HG03108 (cell line): ENCODE results near the gene YJEFN3.
A peak's percentile ranks its signal among the peaks of the same experiment; 100 is the strongest.

Experiments
- ATAC-seq: cut with Tn5 transposase; IDR thresholded peaks from one replicate; pipeline ENCODE4 v1.9.1; 2021; ENCODE audit warnings: moderate library complexity; ENCODE audit not compliant: unreplicated experiment

Gene YJEFN3

GRCh38 chr19:19515642-19516519 is 12.8 kb upstream of the YJEFN3 start, which contains the start of gene NDUFA13:
TSS of gene NDUFA13 (plus strand) at chr19:19516225. CDS start at chr19:19516239, 14 bp downstream.
- peak; percentile 85 for ATAC-seq

DNA sequence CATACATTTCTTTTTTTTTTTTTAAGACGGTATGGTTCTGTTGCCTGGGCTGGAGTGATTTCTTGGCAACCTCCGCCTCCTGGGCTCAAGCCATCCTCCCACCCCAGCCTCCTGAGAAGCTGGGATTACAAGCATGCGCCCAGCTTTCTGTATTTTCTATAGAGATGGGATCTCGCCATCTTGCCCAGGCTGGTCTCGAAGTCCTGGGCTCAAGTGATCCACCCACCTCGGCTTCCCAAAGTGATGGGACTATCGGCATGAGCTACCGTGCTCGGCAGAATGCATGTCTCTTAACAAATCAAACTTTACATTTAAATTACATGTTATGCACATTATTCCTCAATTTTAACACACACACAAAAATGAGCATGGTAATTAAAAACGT is 11.5 kb upstream of the YJEFN3 start:
- no peak for ATAC-seq

DNA sequence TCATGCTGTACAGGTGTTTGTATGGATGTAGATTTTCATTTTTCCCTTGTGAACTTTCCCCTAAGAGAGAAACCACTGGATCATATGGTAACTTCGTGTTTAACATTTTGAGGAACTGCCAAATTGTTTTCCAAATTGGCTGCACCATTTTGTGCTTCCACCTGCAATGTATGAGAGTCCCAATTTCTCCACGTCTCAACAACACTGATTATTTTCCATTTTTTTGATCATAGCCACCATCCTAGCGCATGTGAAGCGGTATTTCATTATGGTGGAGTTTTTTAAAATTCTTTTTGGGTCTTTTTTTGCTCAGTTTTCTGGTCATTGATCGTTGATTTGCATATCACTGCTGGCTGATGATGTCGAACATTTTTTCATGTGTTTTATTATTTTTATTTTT is 7.7 kb upstream of the YJEFN3 start:
- no peak for ATAC-seq

- ATAC-seq, result no peak
Observed at GRCh38 chr19:19523177-19523576, 5.5 kb upstream of the YJEFN3 start.

DNA sequence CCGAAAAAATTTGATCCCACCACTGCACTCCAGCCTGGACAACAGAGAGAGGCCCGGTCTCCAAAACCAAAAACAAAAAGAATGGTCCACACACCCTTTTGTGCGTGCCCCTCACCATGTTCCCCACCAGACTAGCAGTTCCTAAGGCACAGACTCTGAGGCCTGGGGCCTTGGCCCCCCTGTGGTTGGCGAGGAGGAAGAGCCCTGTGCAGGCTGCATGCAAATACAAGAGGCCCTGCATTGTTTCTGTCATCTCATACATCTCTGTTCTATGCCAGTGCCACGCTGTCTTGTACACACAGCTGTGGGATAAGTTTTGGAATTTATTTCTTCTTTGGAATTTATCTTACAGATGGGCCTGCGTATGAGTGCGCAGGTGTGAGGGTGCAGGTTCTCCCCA is 4.7 kb upstream of the YJEFN3 start:
- no peak for ATAC-seq

DNA sequence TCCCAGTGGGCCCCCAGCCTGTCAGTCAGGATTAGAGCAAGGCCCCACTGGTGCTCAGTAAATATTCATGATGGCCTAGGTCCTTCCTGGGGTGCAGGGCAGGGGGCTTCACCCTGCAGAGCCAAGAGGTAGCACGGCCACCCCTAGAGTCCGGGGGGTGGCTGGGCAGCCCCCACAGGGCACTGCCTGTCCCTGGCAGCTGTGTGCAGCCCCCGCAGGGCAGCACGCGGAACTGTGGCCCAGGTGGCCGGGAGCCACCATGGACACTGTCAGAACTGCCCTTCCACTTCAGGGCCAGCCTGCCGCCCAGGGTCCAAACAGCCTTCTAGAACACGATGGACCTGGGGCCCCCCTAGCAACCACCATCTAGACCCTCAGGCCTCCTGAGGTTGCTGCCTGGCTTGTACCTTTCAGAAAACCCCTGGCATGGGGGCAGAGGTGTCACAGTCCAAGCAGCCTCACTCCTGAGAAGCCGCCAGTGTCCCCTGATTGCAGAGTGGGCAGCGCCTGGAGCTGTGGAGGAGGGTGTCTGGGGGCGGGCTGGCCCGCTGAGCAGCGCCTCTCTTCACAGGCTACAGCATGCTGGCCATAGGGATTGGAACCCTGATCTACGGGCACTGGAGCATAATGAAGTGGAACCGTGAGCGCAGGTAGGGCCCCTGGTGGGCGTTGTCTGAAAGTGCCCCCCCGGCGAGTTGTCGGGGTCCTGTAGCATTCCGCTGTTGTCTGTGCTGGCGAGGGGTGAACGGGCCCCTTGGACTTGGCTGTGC is 2.9 kb upstream of the YJEFN3 start:
- no peak for ATAC-seq

GRCh38 chr19:19526581-19527370 is 1.9 kb upstream of the YJEFN3 start:
- no peak for ATAC-seq

DNA sequence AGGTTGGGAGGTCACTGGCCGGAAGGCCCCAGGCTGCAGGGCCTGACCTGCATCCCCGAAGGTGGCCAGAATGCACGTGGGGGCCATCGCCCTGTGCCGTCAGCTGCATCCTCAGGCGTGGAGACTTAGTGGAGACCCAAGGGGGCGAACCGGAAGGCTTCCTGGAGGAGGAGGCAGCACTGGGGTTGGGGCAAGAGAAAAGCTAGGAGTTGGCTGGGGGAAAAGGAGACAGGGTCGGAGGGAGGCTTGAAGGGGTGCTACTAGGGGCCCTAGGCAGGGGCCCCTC is 1.4 kb upstream of the YJEFN3 start:
- no peak for ATAC-seq

DNA sequence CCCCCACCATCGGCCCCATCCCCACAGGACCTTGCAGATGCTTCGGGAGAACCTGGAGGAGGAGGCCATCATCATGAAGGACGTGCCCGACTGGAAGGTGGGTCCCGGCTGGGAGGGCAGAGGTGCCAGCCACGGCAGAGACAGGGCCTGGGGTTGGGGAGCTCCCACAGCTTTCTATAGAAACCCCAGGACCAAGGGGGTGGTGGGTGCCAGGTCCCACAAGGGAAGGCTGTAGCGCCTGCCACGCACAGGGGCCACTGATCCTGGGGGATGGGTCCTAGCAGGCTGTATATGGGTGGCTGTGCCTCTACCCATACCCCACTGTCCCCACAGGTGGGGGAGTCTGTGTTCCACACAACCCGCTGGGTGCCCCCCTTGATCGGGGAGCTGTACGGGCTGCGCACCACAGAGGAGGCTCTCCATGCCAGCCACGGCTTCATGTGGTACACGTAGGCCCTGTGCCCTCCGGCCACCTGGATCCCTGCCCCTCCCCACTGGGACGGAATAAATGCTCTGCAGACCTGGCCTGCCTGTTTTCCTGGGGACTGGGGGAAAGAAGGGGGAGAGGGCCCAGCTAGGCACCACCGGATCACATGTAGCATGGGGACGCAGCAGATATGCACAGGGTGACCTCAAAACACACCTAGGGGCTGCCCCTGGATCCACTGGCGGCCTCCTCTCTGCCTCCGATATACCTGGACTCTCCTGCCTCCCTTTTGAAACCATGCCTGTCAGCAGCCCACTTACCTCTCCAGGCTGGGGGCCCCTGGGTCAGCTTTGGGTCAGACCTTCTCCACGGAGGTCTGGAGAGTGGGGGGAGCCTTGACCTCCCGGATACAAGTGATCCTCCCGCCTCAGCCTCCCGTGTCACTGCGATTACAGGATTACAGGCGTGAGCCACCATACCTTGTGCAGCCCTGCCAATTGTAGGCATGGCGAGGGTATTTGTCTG is 761 bp upstream of the YJEFN3 start:
- no peak for ATAC-seq

DNA sequence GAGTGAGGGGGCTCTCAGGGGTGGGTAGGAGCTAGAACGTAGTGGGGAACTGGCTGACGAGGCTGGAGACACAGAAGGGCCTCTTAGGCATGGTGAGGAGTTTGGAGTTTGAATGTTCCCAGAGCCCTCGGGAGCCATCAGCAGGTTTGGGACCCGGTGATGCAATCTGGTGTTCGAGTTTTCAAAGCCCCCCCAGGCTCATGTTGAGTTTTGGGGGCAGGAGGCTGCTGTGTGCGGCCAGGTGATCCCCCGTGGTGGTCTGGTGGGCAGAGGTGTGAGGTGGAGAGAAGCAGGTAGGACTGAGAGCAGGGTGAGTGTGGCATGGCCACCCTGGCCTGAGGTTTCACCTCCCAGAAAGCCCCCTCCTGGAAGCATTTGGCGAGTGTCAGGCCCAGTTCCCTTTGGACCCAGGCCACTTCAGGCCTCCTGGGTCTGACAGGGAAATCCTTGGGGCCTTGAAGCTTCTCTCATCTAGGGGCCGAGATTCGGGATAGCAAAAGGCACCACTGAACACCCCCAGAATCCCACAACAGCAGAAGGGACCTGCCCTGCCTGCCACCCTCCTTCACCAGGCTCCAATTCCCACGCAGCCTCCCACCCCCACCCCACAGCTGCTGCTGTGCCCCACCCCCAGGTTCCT is 1.2 kb downstream of the YJEFN3 start:
- no peak for ATAC-seq

DNA sequence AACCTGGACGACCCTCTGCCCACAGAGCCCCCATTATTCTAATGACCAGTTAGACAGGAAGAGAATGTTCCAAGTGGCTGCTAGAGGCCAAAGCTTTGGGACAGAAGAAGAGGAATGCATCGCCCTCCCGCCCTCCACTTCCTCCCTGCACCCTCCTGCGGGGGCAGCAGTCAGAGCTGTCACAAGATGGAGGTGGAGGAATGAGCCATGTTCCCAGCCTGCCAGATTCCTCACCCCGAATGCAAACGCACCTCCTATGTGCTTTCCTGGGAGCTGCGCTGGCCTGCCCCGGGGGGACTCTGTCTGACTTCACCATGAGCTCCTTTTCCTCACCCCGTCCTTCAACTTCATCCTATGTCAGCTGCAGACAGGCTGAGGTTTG is 1.7 kb downstream of the YJEFN3 start:
- ATAC-seq, result no peak

DNA sequence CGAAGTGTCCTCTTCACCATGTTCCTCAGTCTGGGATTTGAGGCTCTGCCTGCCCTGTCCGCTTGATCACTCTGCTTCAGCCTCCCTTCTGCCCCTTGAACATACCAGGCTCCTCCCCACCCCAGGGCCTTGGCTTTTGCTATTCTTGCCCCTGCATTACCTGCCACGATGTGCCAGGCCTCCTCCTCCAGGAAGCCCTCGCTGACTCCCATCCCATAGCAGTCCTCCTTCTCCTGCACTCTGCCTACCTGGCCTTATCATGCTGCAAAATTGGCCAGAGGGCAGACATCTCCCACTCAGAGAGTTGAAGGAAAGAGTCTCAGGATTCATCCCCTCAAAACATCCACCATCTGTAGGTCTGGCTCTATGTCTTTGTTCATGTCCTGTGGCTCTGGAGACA is 2.2 kb downstream of the YJEFN3 start:
- ATAC-seq, result no peak

- ATAC-seq, result no peak
Observed at GRCh38 chr19:19531951-19532805, 3.5 kb downstream of the YJEFN3 start.

- ATAC-seq, result no peak
Observed at GRCh38 chr19:19532806-19533701, 4.3 kb downstream of the YJEFN3 start.

DNA sequence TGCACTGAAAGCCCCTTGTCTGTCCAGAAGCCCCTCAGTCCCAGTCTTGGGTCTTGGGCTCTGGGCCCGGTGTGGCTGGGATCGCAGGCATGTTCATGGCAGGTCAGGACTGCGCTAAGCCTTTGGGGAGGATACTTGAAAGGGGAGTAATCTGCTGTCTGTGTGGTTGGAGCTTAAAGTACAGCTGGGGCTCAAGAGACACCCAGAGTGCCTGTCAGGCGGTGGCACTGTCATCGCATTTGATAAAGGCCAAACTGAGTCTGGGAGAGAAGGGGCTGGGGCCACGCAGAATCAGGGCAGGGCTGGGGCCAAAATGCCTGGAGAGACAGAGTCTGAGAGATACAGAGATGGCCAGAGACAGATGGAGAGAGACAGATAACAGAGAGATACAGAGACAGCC is 5.1 kb downstream of the YJEFN3 start:
- no peak for ATAC-seq

GRCh38 chr19:19534556-19535265 is 6.0 kb downstream of the YJEFN3 start:
- no peak for ATAC-seq
